Measurements from ENCODE around the gene BABAM2. TPM values are rescaled to one million over a fixed set of nuclear protein-coding genes. Genes with fewer than 3 reads are reported as not detected.

BABAM2 gene
- polyA plus RNA-seq, 1 donor: 21.9 TPM

DNA sequence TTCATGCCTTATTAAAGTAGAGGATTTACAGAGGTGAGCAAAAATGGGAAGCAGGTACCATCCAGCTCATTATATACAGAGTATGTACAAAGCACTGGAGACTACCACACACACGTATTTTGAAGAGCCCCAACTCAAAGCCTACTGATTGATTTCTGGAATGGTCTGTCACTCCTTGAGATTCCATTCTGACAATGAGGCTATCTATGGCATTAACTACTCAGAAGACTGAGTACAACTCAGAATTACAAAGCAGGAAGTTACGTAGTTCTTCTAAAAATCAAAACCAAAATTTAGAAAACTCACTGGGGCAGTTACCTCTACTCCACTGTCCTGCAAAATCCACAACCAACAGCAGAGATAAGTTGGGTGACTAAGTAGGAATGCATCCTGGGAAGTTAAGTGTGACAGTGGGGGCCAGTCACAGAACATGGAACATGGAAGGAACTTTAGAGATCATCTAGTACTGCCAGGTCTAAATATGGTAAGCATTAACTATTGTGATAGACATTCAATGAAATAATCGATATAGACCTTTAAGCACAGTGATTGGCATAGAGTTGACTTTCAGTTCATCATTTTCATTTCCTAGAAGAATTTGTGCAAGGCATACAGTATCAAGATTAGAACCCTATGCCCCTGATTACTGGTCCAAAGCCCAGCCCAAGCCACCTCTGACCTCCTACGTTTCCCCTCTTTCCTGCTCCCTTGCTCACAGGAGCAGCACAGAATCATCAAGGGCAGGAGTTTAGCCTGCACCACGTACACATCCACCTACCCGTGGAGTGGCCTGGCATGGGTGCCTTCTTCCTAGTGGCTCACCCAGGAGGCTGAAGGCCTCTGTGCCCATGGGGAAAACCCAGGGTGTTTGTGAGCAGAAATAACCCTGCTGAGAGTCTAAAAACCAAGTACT, 422.0 kb downstream of the BABAM2 start:
- DNase-seq (ENCODE audit: low read depth): no peak

DNA sequence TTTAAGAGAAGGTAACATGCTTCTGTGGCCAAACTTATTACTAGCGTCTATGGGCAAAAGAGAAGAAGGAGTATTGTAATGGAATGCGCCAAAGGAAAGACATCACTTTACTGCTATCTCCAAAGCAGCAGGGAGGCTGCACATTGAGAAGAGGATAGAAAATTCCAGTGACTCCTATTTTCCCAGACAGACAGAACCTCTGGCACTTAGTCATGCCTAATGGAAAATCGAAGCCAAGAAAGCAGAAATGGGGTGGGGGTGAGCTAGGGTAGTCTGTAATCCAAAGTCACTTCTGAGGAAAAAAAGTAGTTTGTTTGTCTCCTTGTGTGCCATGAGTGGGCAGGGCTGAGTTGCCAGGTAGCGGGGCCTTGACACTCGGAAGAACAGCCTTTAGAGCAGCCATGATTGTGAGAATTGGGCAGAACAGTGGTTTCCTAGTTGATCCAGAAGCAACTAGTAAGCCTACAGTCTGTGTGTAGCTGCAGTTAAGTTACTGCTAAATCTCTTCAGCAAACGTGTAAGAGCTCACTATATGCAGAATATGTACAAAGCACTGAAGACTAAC, 422.8 kb downstream of the BABAM2 start:
- DNase-seq (ENCODE audit: low read depth): no peak

DNA sequence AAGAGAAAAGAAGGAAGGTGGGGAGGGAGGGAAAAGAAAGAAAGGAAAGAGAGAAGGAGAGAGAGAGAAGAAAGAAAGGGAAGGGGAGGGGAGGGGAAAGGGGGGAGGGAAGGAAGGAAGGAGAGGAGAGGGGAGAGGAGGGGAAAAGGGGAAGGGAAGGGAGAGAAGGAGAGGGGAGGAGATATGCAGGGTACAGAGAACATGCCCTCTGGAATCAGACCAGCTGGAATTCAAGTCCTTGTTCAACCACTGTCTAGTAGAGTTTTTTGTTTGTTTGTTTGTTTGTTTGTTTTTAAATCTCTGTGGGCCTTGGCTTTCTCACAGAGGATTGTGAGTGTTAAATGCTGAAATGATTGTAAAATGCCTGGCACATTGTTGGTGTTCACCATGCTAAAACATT, 424.4 kb downstream of the BABAM2 start:
- no peak for DNase-seq (ENCODE audit: low read depth)

DNA sequence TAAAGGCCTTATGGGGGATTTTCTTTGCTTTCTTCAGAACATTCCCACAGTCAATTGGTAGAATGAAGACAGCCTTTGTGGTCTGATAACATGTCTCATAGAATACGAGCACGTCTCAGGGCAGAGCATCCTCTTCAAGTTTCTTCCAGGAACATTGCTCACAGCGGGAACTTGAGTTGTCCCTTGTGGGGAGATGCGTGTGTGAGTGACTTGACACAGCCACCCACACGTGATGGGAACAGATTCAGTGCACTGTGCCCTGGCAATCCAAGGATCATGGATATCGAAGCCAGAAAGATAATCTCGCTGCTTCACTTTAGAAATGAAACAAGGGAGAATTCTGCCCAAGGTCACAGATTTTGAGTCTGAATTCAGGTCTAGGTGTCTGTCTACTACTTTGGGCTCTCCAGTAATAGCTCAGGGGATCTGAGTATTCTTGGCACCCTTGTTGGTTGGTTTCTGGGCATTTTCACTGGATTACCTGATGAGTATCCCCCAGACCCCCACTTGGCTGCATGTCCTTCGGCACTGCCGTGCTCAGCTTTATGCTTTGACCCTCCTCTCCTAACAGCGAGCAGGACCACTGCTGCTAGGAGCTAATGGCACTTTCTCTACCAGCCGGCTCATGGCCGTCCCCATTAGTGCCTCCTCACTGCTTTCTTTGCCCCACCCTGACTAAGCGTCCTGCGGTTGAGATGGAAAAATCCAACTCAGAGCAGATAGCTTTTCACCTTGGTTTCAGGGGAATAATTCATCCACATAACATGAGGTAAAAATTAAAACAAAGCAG, 426.2 kb downstream of the BABAM2 start:
- DNase-seq (ENCODE audit: low read depth): no peak

- no peak for DNase-seq (ENCODE audit: low read depth)
Observed at GRCh38 chr2:28317390-28317789, 426.9 kb downstream of the BABAM2 start.

GRCh38 chr2:28318023-28318422, 427.5 kb downstream of the BABAM2 start:
- no peak for DNase-seq (ENCODE audit: low read depth)

DNA sequence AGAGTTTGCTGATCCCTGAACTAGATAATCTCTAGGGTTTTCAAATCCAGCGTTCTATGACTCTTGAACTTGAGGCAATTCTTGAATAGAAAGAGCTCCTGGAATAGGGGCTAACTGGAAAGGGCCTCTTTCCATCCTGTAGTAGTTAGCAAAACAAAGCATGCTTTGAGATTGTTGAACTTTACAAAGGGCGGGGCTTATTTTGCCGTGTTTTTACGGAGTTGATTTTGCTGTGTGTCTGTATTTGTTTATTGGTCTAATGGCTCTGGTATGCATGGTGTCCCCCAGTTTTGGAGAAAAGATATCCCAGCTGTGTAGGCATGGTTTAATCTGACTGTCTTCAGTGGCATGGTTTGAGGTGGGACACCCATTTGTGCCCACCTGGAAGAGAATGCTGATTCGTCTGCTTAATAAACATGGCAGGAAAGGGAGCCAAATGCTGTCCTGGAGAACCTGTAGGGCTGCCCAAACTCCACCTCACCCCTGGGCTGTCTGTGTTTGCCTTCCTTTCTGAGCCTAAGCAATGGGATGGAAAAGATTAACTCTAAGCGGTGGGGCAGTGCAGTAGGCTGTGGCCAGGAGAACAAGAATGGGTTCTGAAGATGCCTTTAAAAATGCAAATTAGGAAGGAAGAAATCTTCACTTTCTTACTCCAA, 428.1 kb downstream of the BABAM2 start:
- DNase-seq (ENCODE audit: low read depth): no peak

DNA sequence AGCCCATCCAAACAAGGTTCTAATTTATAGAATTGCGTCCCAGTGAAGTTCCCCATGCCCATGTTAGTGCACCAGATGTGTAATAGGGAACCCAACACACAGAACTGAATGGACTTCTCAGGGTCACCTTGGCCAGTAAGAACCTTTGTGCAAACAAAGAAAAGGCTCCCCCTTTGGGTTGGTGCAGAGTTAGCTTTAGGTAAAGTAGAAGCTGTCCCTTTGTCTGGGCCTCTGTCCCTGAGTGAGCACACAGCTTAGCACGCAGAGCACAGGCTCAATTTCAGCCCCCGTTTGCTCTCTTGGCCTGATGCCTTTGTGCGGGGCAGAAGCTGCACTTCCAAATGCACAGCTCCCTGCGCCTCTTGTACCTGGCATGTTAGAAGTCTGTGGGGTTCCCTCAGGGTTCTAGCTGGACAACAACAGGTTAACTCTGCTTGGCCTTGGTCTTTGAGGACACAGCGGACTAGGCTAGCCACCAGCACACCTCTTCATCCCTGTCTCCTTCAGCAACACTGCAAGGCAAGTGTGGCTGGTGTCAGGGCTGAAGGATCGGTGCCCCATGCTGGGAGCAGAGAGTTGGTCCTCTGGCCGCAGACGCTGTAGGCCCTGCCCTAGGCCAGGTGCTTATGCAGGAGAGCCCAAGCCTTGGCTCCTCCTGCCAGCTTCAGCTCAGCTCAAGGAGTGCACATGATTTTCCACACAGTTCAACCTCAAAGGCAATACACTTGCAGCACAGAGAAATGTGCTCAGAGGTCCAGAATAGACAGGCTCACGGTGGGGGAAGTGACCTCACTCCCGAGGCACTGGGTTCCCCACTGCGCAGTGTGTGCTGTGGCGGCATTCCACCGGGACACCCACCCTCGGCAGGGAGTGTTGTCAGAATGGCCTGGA, 428.8 kb downstream of the BABAM2 start:
- DNase-seq (ENCODE audit: low read depth): no peak

DNA sequence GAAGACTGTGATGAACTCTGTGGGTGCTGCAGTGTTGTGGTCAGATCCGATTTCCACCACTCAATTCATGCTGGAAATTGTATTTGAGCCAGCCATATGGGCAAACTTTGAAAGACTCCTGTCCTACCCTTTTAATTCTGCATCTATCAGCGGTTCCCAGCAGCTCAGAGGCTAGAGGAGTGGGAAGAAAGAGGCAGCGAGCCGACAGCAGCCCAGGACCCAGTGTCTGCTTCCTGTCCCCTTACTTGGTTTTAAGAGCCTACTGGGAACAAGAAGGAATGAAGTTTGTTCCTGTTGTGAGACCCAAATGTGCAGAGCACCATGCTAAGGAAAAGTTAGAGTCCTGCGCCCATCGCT, 429.5 kb downstream of the BABAM2 start:
- DNase-seq (ENCODE audit: low read depth): no peak

- DNase-seq (ENCODE audit: low read depth): no peak
Observed at GRCh38 chr2:28320371-28320770, 429.8 kb downstream of the BABAM2 start.

- no peak for DNase-seq (ENCODE audit: low read depth)
Observed at GRCh38 chr2:28321426-28321825, 430.9 kb downstream of the BABAM2 start.

DNA sequence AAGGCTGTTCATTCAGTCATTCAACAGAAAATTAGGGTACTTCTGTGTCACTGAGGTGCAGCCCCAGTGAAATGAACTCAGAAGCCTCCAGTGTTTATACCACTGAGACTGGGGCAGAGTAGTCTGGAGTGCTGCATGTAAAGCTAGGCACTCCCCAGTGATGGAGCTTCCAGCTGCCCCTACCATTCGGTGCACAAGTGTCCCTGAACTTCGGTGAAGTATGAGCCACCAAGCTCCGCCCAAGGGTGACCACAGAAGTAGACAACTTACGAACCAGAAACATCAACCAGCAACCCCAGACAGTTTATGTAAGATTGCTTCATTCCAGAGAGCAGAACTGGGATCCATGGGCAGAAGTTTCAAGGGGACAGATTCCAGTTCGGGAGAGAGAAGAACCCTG, 431.5 kb downstream of the BABAM2 start:
- no peak for DNase-seq (ENCODE audit: low read depth)

DNA sequence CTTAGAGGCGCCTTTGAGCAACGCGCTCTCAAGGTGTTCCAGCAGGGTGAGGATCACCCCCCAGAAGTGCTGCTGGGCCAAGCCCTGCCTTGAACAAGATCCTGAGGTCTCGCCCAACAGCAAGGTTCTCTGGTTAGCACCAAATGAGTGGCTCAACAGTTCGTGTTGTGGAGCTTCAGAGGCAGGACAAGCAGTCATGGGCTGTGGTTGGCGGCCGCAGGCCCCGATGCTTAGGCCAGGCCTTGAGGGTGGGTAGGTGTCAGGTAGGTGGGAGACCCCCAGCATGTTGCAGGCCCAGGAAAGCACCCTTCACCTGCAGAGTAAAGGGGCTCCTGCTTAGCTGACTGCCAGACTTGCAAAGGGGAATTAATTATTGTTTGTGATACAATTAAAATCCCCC, 431.9 kb downstream of the BABAM2 start:
- no peak for DNase-seq (ENCODE audit: low read depth)

- no peak for DNase-seq (ENCODE audit: low read depth)
Observed at GRCh38 chr2:28322981-28323396, 432.5 kb downstream of the BABAM2 start.

DNA sequence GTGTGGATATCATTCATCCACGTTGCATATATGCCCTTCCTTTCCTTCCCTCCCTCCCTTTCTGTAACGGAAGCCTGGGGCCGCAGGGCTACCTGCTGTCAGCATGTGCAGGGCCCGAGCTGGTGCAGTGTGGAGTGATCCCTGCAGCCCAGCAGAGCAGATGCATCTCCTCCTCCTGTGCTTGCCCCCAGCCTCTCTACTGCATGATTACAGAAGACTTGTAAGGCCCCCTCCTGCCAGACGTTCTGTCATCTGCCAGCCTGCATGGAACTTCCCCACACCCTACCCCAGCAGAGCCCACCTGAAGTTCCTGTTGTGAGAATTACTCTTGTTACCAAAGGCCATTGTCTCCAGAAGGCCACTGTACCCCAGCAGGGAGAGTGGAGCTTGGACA, 434.6 kb downstream of the BABAM2 start:
- no peak for DNase-seq (ENCODE audit: low read depth)

GRCh38 chr2:28325567-28326468, 435.3 kb downstream of the BABAM2 start:
- no peak for DNase-seq (ENCODE audit: low read depth)

GRCh38 chr2:28326469-28326805, 435.9 kb downstream of the BABAM2 start:
- no peak for DNase-seq (ENCODE audit: low read depth)

- no peak for DNase-seq (ENCODE audit: low read depth)
Observed at GRCh38 chr2:28326881-28327505, 436.5 kb downstream of the BABAM2 start.

GRCh38 chr2:28327581-28327955, 437.0 kb downstream of the BABAM2 start:
- DNase-seq (ENCODE audit: low read depth): no peak
